ENCODE measurements around the gene ZNF200. TPM values are rescaled to one million over a fixed set of nuclear protein-coding genes. Genes with fewer than 3 reads are reported as not detected.

Gene ZNF200
- total and polyA plus RNA-seq, 2 of the 13 experiments (the other 11 are each of a cell fraction or from before 2014, with no cell fraction given), result 3.5 to 16.5 TPM

DNA sequence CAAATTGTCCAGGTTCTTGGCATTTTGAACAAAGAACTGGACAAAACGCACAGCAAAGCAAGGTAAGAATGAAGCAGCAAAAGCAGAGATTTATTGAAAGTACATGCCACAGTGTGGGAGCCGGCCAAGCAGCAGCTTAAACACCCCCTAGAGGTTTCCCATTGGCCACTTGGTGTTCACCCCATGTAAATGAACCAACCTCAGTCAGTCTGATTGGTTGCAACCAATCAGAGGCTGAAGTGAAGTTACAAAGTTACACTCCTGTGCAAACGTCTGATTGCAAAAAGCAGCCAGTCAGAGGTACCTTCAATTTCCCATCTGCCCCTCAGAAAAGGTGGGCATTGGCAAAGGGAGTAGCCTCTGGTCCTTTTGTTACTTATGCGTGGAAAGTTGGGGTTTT lies 39.5 kb upstream of the ZNF200 start (continued):
- TF ChIP-seq, protein P1, sequence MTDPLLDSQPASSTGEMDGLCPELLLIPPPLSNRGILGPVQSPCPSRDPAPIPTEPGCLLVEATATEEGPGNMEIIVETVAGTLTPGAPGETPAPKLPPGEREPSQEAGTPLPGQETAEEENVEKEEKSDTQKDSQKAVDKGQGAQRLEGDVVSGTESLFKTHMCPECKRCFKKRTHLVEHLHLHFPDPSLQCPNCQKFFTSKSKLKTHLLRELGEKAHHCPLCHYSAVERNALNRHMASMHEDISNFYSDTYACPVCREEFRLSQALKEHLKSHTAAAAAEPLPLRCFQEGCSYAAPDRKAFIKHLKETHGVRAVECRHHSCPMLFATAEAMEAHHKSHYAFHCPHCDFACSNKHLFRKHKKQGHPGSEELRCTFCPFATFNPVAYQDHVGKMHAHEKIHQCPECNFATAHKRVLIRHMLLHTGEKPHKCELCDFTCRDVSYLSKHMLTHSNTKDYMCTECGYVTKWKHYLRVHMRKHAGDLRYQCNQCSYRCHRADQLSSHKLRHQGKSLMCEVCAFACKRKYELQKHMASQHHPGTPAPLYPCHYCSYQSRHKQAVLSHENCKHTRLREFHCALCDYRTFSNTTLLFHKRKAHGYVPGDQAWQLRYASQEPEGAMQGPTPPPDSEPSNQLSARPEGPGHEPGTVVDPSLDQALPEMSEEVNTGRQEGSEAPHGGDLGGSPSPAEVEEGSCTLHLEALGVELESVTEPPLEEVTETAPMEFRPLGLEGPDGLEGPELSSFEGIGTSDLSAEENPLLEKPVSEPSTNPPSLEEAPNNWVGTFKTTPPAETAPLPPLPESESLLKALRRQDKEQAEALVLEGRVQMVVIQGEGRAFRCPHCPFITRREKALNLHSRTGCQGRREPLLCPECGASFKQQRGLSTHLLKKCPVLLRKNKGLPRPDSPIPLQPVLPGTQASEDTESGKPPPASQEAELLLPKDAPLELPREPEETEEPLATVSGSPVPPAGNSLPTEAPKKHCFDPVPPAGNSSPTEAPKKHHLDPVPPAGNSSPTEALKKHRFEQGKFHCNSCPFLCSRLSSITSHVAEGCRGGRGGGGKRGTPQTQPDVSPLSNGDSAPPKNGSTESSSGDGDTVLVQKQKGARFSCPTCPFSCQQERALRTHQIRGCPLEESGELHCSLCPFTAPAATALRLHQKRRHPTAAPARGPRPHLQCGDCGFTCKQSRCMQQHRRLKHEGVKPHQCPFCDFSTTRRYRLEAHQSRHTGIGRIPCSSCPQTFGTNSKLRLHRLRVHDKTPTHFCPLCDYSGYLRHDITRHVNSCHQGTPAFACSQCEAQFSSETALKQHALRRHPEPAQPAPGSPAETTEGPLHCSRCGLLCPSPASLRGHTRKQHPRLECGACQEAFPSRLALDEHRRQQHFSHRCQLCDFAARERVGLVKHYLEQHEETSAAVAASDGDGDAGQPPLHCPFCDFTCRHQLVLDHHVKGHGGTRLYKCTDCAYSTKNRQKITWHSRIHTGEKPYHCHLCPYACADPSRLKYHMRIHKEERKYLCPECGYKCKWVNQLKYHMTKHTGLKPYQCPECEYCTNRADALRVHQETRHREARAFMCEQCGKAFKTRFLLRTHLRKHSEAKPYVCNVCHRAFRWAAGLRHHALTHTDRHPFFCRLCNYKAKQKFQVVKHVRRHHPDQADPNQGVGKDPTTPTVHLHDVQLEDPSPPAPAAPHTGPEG (CRISPR knock-in tag; IDR thresholded peaks at IDR 0.05), result 0 out of 2 replicates have a peak, but pooled peaks have one; percentile 32
- TF ChIP-seq ZNF329 (CRISPR knock-in tag; IDR thresholded peaks at IDR 0.05; ENCODE audit: low read depth), result no peak
- TF ChIP-seq MAFF (IDR thresholded peaks at IDR 0.05; ENCODE audit: low read depth, low read length), result 0 out of 2 replicates have a peak, but pooled peaks have one; percentile 6
- TF ChIP-seq ZNF143 (CRISPR knock-in tag; IDR thresholded peaks at IDR 0.05), result peak; percentile 61
- TF ChIP-seq ZKSCAN5 (CRISPR knock-in tag; IDR thresholded peaks at IDR 0.05), result no peak
- TF ChIP-seq, protein P2, sequence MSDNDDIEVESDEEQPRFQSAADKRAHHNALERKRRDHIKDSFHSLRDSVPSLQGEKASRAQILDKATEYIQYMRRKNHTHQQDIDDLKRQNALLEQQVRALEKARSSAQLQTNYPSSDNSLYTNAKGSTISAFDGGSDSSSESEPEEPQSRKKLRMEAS (IDR thresholded peaks at IDR 0.05), result peak; percentile 44; the same call in 1 of the 2 replicates
- TF ChIP-seq, protein P3, sequence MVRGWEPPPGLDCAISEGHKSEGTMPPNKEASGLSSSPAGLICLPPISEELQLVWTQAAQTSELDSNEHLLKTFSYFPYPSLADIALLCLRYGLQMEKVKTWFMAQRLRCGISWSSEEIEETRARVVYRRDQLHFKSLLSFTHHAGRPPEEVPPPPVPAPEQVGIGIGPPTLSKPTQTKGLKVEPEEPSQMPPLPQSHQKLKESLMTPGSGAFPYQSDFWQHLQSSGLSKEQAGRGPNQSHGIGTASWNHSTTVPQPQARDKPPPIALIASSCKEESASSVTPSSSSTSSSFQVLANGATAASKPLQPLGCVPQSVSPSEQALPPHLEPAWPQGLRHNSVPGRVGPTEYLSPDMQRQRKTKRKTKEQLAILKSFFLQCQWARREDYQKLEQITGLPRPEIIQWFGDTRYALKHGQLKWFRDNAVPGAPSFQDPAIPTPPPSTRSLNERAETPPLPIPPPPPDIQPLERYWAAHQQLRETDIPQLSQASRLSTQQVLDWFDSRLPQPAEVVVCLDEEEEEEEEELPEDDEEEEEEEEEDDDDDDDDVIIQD (CRISPR knock-in tag; IDR thresholded peaks at IDR 0.05; ENCODE audit: low read depth), result peak; percentile 28; the same call in 1 of the 2 replicates
- TF ChIP-seq, protein P4, sequence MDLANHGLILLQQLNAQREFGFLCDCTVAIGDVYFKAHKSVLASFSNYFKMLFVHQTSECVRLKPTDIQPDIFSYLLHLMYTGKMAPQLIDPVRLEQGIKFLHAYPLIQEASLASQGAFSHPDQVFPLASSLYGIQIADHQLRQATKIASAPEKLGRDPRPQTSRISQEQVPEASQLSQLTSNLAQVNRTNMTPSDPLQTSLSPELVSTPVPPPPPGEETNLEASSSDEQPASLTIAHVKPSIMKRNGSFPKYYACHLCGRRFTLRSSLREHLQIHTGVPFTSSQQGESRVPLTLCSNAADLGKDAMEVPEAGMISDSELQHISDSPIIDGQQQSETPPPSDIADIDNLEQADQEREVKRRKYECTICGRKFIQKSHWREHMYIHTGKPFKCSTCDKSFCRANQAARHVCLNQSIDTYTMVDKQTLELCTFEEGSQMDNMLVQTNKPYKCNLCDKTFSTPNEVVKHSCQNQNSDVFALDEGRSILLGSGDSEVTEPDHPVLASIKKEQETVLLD (CRISPR knock-in tag; IDR thresholded peaks at IDR 0.05; ENCODE audit: low read depth), result no peak
- TF ChIP-seq, protein P5, sequence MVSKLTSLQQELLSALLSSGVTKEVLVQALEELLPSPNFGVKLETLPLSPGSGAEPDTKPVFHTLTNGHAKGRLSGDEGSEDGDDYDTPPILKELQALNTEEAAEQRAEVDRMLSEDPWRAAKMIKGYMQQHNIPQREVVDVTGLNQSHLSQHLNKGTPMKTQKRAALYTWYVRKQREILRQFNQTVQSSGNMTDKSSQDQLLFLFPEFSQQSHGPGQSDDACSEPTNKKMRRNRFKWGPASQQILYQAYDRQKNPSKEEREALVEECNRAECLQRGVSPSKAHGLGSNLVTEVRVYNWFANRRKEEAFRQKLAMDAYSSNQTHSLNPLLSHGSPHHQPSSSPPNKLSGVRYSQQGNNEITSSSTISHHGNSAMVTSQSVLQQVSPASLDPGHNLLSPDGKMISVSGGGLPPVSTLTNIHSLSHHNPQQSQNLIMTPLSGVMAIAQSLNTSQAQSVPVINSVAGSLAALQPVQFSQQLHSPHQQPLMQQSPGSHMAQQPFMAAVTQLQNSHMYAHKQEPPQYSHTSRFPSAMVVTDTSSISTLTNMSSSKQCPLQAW (CRISPR knock-in tag; IDR thresholded peaks at IDR 0.05), result peak; percentile 26; the same call in 1 of the 2 replicates
- TF ChIP-seq ZNF564 (CRISPR knock-in tag; IDR thresholded peaks at IDR 0.05), result no peak
- TF ChIP-seq SOX5 (CRISPR knock-in tag; IDR thresholded peaks at IDR 0.05; ENCODE audit: borderline replicate concordance), result peak; percentile 15; the same call in 1 of the 2 replicates
- TF ChIP-seq PHF21A (CRISPR knock-in tag; IDR thresholded peaks at IDR 0.05), result peak; percentile 99
- TF ChIP-seq AGO2 (optimal IDR thresholded peaks at IDR 0.05; ENCODE audit: low read depth, low read length), result no peak
- TF ChIP-seq TAF1 (CRISPR knock-in tag; IDR thresholded peaks at IDR 0.05), result peak; percentile 57
- TF ChIP-seq, protein P6, sequence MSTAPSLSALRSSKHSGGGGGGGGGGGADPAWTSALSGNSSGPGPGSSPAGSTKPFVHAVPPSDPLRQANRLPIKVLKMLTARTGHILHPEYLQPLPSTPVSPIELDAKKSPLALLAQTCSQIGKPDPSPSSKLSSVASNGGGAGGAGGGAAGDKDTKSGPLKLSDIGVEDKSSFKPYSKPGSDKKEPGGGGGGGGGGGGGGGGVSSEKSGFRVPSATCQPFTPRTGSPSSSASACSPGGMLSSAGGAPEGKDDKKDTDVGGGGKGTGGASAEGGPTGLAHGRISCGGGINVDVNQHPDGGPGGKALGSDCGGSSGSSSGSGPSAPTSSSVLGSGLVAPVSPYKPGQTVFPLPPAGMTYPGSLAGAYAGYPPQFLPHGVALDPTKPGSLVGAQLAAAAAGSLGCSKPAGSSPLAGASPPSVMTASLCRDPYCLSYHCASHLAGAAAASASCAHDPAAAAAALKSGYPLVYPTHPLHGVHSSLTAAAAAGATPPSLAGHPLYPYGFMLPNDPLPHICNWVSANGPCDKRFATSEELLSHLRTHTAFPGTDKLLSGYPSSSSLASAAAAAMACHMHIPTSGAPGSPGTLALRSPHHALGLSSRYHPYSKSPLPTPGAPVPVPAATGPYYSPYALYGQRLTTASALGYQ (CRISPR knock-in tag; IDR thresholded peaks at IDR 0.05), result no peak
- TF ChIP-seq, protein P7, sequence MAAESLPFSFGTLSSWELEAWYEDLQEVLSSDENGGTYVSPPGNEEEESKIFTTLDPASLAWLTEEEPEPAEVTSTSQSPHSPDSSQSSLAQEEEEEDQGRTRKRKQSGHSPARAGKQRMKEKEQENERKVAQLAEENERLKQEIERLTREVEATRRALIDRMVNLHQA (CRISPR knock-in tag; IDR thresholded peaks at IDR 0.05), result no peak
- no peak for TF ChIP-seq SOX6 (IDR thresholded peaks at IDR 0.05)
- 0 out of 2 replicates have a peak, but pooled peaks have one; percentile 7 for TF ChIP-seq SOX6 (CRISPR knock-in tag; IDR thresholded peaks at IDR 0.05)

Data from HepG2 (cell line).